ENCODE data around the gene DNHD1.

GRCh38 chr11:6488821-6489220, 8.3 kb upstream of the DNHD1 start:
- no peak for TF ChIP-seq CTCF (IDR thresholded peaks at IDR 0.05)
- TF ChIP-seq HMGXB4 (CRISPR knock-in tag; IDR thresholded peaks at IDR 0.05) = no peak
- TF ChIP-seq ATF3 (CRISPR knock-in tag; conservative IDR thresholded peaks at IDR 0.05) = no peak
- TF ChIP-seq IRF2 (CRISPR knock-in tag; IDR thresholded peaks at IDR 0.05; ENCODE audit: borderline replicate concordance, low read depth) = no peak
- no peak for TF ChIP-seq OVOL2 (CRISPR knock-in tag; IDR thresholded peaks at IDR 0.05; ENCODE audit: borderline replicate concordance)
- no peak for TF ChIP-seq CREB1 (CRISPR knock-in tag; IDR thresholded peaks at IDR 0.05)
